GM12801 (cell line): ENCODE measurements around the gene HARS2.

ENCODE experiments used
- CTCF ChIP-seq: IDR thresholded peaks from one replicate; pipeline ENCODE4 v1.5.1; 2011; ENCODE audit warnings: control low read depth; ENCODE audit not compliant: insufficient read length; ENCODE audit errors: extremely low read depth

HARS2 gene

GRCh38 chr5:140690941-140691924, at the start of gene HARS2, which contains the start of gene HARS1:
Gene HARS2 (plus strand): TSS chr5:140691455. CDS start chr5:140691649, 194 bp downstream.
Gene HARS1 (minus strand): TSS chr5:140691370. CDS start chr5:140691304, 66 bp downstream.
- TF ChIP-seq CTCF: no peak

DNA sequence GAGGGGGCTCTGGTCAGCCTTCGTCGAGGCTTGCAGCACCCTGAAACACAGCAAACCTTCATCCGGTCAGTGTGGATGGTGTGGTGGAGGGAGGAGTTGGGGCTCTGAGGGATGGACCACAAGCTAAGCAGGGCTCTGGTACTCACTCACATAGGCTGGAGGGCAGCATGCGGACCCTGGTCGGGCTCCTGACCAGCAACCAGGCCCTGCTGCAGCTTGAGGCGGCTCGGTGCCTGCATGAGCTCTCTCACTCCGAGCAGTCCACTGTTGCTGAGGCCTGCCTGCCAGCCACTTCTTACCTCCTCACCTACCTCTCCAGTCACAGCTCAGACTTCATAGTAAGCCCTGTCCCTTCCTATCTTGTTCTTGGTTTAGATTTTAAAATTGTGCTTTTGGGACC, 49.5 kb upstream of the HARS2 start:
- no peak for TF ChIP-seq CTCF

DNA sequence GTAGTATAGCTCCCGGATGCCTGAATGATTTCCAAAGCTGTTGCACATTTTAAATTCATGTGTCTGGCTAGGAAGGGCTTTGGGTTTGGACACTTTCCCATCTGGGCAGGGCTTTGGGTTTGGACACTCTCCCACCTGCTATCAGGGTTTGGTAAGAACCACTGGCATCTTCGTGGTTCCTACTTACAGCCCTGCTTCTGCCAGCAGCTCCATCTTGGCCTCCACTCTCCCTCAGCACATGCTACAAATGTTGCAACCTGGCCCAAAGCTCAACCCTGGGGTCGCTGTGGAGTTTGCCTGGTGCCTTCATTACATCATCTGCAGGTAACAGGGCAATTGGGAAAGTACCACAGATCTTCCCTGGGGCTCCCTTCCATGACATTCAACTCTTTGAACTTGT, 48.5 kb upstream of the HARS2 start:
- TF ChIP-seq CTCF: no peak

- no peak for TF ChIP-seq CTCF
Measured at GRCh38 chr5:140647042-140647419, 44.2 kb upstream of the HARS2 start.

GRCh38 chr5:140658870-140659269, 32.4 kb upstream of the HARS2 start:
- TF ChIP-seq CTCF: no peak

DNA sequence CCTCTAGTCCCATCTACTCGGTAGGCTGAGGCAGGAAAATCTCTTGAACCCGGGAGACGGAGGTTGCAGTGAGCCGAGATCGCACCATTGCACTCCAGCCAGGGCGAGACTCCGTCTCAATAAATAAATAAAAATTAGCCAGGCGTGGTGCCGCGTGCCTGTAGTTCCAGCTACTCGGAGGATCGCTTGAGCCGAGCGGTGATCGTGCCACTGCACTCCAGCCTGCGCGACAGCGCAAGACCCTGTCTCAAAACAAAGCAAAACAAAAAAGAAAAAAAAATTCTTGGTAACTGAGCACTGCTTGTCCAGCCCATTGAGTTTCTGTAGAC, 27.3 kb upstream of the HARS2 start:
- TF ChIP-seq CTCF: no peak

DNA sequence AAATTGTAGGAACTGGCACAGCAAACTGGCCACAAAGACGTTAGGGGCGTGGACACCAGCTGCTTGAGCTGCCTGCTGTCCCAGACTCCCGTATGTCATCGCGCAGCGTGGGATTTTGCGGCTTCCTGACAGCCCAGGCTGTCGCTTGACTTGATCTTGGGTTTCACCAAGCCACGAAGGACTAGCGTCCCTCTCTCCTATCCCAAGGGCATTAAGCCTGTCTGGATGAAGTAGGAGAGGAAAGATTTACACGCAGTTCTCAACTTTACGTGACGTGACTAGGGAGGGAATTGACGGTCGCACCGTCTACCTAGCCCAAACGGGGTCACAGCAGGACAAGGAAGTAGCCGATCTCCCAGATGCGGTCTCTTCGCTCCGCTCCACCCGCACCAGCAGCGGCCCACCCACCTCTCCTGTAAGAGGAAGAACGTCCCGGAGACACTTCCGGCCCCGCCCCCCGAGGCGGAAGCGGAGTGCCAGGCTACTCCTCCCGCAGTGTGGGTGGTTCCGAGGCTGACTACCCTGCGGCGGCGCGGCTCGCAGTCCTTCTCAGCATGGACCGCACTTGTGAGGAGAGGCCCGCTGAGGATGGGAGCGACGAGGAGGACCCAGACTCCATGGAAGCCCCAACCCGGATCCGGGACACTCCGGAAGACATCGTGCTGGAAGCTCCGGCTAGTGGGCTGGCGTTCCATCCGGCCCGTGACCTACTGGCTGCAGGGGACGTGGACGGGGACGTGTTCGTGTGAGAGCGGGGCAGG, 26.7 kb upstream of the HARS2 start, which contains the start of gene WDR55:
TSS of gene WDR55 (plus strand) at position 546 of the 761 bp plus-strand sequence. CDS start at position 555, 9 bp downstream.
- no peak for TF ChIP-seq CTCF
